ENCODE results near the gene USPL1.

DNA sequence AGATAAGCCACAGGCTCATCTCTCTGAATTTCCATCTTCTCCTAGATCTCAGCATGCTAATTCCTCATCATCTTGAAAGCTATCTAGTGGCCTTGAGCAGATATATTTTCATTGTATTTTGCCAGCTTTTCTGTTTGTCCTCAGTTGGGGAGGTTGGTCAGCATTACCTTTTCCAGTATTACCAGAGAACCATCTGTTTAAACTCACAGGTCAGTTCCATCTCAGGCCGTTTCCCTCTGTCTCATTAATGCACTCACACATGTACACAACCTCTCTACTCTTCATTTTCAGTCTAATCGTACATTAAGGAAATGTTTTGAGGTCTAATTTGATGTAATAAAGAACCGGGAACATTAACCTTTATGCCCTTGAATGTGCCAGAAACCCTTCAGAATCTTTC lies 29.7 kb downstream of the USPL1 start:
- TF ChIP-seq, protein P1, sequence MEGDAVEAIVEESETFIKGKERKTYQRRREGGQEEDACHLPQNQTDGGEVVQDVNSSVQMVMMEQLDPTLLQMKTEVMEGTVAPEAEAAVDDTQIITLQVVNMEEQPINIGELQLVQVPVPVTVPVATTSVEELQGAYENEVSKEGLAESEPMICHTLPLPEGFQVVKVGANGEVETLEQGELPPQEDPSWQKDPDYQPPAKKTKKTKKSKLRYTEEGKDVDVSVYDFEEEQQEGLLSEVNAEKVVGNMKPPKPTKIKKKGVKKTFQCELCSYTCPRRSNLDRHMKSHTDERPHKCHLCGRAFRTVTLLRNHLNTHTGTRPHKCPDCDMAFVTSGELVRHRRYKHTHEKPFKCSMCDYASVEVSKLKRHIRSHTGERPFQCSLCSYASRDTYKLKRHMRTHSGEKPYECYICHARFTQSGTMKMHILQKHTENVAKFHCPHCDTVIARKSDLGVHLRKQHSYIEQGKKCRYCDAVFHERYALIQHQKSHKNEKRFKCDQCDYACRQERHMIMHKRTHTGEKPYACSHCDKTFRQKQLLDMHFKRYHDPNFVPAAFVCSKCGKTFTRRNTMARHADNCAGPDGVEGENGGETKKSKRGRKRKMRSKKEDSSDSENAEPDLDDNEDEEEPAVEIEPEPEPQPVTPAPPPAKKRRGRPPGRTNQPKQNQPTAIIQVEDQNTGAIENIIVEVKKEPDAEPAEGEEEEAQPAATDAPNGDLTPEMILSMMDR (conservative IDR thresholded peaks at IDR 0.05), result no peak
- TF ChIP-seq EZH2 (IDR thresholded peaks at IDR 0.05; ENCODE audit: low read depth), result no peak
